Measurements from ENCODE around the gene NSF.
"Not testable (repeated sequence)": the region's sequence is repeated elsewhere in the genome, so short reads cannot be mapped to it uniquely, and the experiment has no call there.

The NSF gene

DNA sequence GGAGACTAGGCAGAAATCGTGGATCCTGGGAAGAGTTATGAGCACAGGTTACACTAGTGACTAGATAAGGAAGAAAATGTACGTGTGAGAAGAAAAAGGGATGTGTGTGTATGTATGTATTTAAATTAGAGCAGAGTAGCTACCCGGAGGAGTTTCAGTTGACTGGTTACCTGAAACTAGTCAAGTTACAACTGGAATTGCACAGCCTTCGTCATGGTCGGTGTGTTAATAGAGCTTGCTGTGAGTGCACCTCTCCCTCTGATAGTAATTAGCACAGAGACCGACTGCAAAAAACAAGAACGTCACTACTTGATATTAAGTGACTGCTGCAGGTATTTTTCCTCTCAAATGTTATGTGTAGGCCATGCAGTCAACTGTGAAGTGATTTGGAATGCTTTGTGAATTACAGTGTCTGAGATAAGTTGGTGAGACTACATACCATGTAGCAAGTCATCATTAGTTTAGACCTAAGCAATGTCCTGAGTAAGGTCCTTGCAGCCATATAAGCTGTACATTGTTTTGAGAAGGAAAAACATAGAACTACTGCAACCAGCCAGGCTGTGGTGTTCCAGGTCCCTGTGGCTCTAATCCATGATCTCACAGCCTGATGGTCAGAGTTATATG is 132.3 kb downstream of the NSF start:
- DNase-seq, result no peak

GRCh38 chr17:46726206-46726605 is 135.7 kb downstream of the NSF start:
- DNase-seq, result no peak

GRCh38 chr17:46727572-46728348 is 137.3 kb downstream of the NSF start:
- DNase-seq, result no peak

GRCh38 chr17:46730026-46730425 is 139.6 kb downstream of the NSF start:
- DNase-seq, result no peak

- no peak for DNase-seq
Observed at GRCh38 chr17:46730679-46731078, 140.2 kb downstream of the NSF start.

DNA sequence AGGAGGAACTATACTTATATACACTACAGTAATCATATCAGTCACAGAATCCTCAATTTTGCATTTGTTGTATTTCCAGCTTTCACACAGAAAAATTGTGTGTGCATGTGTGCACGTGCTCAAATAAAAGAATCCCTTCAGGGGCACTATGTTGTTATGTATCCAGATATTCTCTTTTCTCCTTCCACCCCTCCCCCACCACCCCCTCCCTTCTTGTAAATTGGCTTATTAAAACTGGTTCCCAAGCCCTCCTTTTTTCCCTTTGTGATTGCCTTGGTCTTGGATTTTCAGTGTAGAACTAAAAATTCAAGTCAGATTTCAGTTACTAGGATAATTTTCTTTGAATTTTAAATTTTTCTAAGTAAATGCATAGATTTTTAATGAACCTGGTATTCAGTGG is 141.7 kb downstream of the NSF start:
- no peak for DNase-seq

- no peak for DNase-seq
Observed at GRCh38 chr17:46732754-46733398, 142.4 kb downstream of the NSF start.

DNA sequence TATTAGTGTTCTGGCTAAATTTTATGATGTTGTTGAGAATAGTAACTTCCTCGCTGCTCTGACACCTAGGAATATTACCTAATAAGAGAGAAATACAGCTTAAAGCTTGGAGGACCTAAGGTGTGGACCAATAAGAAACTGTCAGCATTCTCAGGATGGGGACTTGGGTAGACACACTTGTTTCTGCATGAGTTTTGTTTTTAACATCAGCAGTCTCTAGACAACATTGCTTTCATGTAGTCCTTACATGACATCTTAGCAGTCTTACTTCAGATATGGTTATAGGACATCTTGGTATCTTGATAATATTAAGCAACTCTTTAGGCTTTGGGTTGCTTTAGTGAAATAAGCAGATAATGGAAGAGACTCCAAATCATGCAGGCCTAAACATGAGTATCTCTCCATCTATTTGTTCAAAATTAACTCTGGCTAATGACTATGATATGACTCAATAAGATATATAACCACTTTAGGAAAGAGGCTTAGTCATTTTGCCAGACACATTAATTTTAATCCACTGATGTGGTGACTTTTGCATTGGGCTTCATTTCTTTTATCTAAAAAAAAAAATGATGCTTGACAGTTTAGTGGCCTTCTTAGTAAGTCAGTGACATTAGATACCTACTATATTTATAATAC is 143.5 kb downstream of the NSF start:
- no peak for DNase-seq

- DNase-seq, result no peak
Observed at GRCh38 chr17:46736100-46736499, 145.6 kb downstream of the NSF start.

GRCh38 chr17:46737326-46737725 is 146.9 kb downstream of the NSF start:
- DNase-seq, result no peak

GRCh38 chr17:46738544-46738943 is 148.1 kb downstream of the NSF start:
- no peak for DNase-seq

GRCh38 chr17:46739982-46740381 is 149.5 kb downstream of the NSF start:
- no peak for DNase-seq

GRCh38 chr17:46741122-46741730 is 150.8 kb downstream of the NSF start:
- no peak for DNase-seq

DNA sequence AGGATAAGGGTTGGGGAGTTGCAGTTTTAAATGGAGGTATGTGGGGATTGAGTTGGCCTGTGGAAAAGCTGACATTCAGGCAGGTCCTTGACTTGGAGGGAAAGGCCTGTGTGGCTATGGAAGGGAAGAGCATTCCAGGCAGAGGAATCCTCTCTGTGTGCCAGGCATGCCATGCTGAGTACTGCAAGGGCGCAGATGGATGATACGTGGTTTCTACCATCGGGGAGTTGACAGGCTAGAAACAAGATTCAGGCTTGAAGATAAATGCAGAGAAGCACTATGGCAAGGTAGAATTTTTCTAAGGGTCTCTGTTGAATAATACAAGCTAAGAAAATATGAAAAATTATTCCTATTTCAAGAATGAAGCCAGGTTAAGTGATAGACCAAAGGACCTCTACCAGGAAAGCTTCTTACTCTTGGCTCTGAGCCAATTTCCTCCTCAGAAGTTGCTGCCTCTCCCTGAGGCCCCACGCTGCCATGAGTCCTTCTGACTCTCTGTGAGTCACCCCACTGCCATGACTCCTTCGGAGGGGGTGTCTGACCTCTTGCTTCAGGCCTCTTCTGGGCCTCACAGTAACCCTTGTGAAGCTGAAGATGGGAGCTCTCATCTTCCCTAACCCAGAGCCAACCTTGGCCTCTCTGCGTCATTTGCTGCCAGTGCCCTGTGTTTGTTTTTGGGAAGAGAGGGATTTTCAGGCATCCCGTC is 152.2 kb downstream of the NSF start:
- no peak for DNase-seq

- no peak for DNase-seq
Observed at GRCh38 chr17:46744441-46744840, 154.0 kb downstream of the NSF start.

DNA sequence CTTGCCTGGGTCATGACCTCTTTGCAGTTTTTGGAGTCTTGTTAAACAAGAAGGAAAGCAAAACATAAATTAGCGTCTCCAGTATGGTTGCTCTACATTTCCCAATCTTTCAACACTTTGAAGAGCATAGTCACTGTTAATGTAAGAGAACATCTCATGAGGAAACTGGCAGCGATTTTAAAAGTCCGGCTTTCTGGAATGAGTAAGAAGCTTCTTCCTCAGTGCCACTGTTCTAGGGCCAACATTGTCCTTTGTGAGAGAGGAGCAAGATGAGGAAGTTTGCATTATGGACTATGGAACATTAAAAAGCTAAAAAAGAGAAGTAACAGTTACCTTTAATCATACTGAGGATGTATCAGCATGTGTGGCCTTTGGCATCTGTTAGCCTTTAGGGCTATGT is 154.9 kb downstream of the NSF start:
- no peak for DNase-seq

GRCh38 chr17:46751425-46751824 is 161.0 kb downstream of the NSF start:
- DNase-seq, result no peak

- no peak for DNase-seq
Observed at GRCh38 chr17:46753776-46754175, 163.3 kb downstream of the NSF start.

DNA sequence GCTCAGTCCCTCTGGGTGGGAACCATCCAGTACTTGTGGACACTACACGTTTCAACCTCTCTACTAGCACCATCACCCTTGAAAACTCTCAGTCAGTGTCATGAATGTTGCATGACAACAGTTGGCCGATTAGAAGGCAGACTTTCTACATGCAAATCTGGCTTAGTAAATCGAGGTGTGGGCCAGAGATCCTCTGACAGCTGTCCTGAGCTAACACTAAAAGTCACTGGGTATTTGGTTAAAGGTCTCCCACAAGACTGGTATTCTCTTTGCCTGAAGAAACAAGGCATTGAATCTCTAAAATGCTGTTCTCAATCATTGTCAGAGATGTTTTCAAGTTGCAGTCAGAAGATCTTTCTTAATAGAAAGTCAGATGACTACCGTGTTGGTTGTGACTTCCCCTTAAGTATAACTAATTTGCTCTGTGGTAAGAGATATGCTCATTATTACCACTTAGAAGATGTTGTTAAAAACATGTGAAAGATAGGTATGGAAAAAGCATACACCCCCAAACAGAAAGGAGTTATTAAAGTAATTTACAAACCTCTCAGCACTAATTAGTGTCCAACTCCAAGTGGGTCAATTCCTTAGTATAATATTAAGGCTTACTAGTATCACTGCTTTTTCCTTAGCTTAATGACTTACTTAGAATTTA is 165.7 kb downstream of the NSF start:
- DNase-seq, result no peak

- DNase-seq, result no peak
Observed at GRCh38 chr17:46756861-46757260, 166.4 kb downstream of the NSF start.

GRCh38 chr17:46757588-46757987 is 167.1 kb downstream of the NSF start:
- not testable (repeated sequence) for DNase-seq

- DNase-seq, result no peak
Observed at GRCh38 chr17:46758614-46759013, 168.1 kb downstream of the NSF start.

Data from NCI-H2171 (cell line).